ENCODE data around the gene RFPL2. TPM values are rescaled to one million over a fixed set of nuclear protein-coding genes. Genes with fewer than 3 reads are reported as not detected.
"Not testable (repeated sequence)": the region's sequence is repeated elsewhere in the genome, so short reads cannot be mapped to it uniquely, and the experiment has no call there.

The RFPL2 gene
- total and polyA plus RNA-seq, 11 donors = not detected

DNA sequence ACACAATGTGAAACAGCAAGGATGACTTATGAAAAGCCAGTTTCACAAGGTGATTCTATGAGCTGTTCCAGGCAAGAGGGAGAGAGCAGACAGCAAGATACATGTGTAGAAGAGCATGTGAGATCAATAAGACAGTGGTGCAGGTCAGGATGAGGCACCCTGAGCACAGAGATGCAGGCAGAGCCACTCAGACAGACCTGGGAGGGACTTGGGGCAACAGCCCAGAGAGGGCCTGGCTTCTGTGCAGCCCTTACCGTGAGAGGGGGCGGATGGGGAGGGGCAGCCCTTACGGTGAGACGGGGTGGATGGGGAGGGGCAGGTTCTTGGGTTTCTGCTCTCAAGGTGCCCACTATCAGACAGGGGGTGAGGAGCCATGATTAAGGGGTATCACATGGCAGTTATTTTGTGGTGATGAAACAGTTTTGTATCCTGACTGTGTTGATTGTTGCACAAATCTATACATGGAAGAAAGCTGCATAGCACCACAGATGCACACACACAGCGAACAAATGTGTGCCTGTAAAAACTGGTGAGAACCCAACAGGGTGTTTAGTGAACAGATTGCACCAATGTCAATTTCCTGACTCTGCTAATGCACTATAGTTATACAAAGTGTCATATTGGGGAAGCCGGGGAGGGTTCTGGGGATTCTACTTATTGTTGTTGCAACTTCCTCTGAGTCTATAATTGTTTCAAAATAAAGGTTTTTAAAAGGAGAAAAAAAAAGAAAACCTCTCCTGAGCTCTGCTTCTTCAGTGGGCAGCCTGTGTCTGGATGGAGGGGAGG lies 40.6 kb downstream of the RFPL2 start:
- TF ChIP-seq, protein P1, sequence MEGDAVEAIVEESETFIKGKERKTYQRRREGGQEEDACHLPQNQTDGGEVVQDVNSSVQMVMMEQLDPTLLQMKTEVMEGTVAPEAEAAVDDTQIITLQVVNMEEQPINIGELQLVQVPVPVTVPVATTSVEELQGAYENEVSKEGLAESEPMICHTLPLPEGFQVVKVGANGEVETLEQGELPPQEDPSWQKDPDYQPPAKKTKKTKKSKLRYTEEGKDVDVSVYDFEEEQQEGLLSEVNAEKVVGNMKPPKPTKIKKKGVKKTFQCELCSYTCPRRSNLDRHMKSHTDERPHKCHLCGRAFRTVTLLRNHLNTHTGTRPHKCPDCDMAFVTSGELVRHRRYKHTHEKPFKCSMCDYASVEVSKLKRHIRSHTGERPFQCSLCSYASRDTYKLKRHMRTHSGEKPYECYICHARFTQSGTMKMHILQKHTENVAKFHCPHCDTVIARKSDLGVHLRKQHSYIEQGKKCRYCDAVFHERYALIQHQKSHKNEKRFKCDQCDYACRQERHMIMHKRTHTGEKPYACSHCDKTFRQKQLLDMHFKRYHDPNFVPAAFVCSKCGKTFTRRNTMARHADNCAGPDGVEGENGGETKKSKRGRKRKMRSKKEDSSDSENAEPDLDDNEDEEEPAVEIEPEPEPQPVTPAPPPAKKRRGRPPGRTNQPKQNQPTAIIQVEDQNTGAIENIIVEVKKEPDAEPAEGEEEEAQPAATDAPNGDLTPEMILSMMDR (IDR thresholded peaks at IDR 0.05) = no peak
- no peak for TF ChIP-seq POLR2A (IDR thresholded peaks at IDR 0.05)
- intact Hi-C loops (cut with DNase I) = no loop called here
- peaks cover 0 to 6% (median 0%) of the 10 kb centered on the region in 12 donors for H3K4me1 ChIP-seq
- no peak overlapping the region for H3K27ac ChIP-seq
- no peak overlapping the region for H3K4me3 ChIP-seq
- WGBS, 4 donors = 35 to 49% (median 45%) methylated on average over 6 of the region's 6 CpGs
- peak in 1 of 4 donors; percentile 15 for ATAC-seq
- H3K27me3 ChIP-seq = peaks cover 0 to 3% (median 0%) of the 10 kb centered on the region in 9 donors
- no peaks in the 10 kb centered on the region for H3K9me3 ChIP-seq
- DNase-seq = no peak
- no peaks in the 10 kb centered on the region for H3K36me3 ChIP-seq

DNA sequence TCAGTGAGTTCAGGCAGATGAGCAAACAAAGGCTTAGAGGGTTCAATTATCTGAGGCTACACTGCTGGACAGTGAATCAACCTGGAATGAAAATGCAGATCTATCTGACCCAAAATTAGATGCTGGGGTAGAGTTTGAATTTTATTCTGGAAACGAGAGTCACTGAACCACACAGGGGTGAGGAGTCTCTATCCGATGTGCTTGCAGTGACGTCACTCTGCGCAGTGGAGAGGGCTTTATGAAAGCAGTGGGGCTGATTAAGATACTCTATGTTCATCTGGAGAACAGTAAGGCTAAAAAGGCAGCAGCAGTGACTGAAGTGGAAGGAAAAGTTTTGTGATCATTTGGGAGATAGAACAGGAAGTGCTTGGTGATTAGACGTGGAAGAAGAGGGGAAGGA lies 44.5 kb downstream of the RFPL2 start:
- H3K27ac ChIP-seq; ATAC-seq; H3K36me3 ChIP-seq; H3K9me3 ChIP-seq; intact Hi-C loops (cut with DNase I); H3K27me3 ChIP-seq; H3K4me3 ChIP-seq; H3K4me1 ChIP-seq; DNase-seq: not testable (repeated sequence)
- 64 to 72% (median 67%) methylated on average over 5 of the region's 5 CpGs for WGBS, 4 donors

DNA sequence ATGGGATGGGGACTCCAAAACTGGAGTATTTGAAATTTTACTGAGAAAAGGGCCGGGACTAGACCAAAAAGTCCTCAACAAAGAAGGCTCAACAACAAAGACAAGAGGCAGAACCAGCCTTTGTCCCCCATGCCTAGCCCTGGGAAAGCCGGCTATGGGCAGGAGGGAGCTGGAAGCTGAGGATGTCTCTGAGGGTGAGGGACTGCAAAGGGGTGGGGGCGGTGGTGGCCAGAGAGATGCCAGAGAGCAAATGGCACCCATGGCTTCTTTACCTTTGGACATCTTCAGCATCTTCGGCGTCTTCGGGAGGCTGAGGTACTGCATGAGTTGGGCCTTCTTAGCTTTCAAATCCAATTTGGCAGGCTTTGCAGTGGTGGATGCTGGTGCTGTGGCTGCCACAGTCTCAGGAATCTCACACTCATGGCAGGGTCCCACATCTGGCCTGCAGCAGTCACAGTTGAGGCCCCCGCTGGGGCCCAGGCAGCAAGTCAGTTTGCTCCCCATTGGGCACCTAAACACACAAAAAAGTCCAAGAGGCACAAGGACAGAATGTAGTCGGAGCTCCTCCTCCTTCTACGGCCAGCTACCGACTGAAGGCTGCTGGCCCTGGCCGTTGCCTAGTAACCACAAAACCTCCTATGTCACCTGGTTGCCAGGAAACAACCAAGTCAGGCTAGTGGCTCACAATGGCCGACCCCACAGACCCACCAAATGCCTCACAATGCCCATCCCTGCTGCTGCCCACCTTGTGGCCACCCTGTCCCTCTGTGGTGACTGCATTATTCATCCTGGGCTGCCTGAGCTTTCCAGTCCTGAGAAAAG lies 46.0 kb downstream of the RFPL2 start, which contains the start of gene C22orf42:
TSS of gene C22orf42 (minus strand) at position 592 of the 822 bp plus-strand sequence. CDS start at position 504, 88 bp downstream.
- Histone ChIP-seq H3K4me3 (no peak within 1 kb of the TSS), H3K4me1 (peaks cover 0 to under 1% (median 0%) of the 10 kb centered on the region in 12 donors), H3K27me3 (peaks cover 0 to 12% (median 0%) of the 10 kb centered on the region in 9 donors), H3K36me3 (no peaks in the 10 kb centered on the region), H3K9me3 (no peaks in the 10 kb centered on the region), H3K27ac (no peak within 1 kb of the TSS)
- DNase-seq (no peak), ATAC-seq (no peak)
- no peak for TF ChIP-seq POLR2A (IDR thresholded peaks at IDR 0.05)
- TF ChIP-seq, protein P1 (IDR thresholded peaks at IDR 0.05) = no peak
- intact Hi-C loops (cut with DNase I) = no loop called here
- 73 to 82% (median 78%) methylated on average over 8 to 12 of the region's 12 CpGs for WGBS, 4 donors

DNA sequence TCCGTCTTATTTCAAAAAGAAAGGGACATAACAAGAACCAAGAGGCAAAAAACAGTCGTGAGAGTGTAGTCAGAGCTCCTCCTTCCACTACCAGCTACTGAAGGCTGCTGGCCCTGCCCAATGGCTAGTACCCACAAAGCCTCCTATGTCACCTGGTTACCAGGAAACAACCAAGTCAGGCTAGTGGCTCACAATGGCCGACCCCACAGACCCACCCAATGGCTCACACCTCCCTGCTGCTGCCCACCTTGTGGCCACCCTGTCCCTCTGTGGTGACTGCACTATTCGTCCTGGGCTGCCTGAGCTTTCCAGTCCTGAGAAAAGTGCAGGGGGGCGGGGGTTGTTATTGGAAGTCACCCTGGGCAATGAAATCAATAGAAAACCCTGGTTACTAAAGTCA lies 47.2 kb downstream of the RFPL2 start:
- H3K36me3 ChIP-seq; H3K9me3 ChIP-seq; DNase-seq; H3K4me1 ChIP-seq; intact Hi-C loops (cut with DNase I); H3K27ac ChIP-seq; ATAC-seq; H3K4me3 ChIP-seq: not testable (repeated sequence)
- WGBS, 4 donors = 70 to 83% (median 78%) methylated on average over 5 of the region's 5 CpGs
- peaks cover 0 to 12% (median 0%) of the 10 kb centered on the region in 9 donors for H3K27me3 ChIP-seq

DNA sequence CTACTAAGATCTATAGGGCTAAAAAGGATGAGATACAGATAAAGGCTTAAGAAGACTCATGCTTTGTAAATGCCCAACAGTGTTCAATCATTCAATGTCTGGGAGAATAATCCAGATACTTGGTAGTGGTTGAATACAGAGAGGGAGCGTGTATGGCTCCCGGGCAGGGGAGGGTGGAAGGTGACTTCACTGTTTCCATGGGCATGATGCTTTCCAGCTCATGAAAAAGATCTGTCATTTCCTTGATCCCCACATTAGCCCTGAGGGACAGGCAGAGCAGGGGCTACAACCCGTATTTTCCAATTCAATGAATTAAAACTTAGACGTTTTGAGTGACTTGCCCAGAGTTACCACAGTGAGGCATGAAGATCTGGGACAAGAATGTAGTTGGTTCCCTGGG lies 50.1 kb downstream of the RFPL2 start:
- DNase-seq; H3K36me3 ChIP-seq; H3K4me3 ChIP-seq; H3K4me1 ChIP-seq; intact Hi-C loops (cut with DNase I); H3K9me3 ChIP-seq; ATAC-seq; H3K27ac ChIP-seq: not testable (repeated sequence)
- 73 to 83% (median 78%) methylated on average over 4 of the region's 4 CpGs for WGBS, 4 donors
- peaks cover 0 to 12% (median 0%) of the 10 kb centered on the region in 9 donors for H3K27me3 ChIP-seq

DNA sequence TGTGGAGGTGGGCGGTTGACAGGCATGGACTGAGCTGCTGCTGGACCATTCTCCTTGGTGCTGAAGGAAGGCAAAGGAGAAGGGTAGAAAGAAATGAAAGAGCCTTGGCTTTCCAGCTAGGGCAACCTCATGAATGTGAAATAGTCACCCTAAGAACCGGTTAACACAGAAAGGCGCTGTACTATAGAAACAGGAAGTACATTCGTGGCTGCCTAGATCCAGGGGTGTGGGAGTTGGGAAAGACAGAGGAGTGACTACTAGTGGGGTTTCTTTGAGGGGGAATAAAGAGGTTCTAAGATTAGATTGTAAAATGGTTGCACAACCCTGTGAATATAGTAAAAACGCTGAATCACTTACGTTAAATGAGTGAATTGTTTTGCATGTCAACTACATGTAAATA lies 53.2 kb downstream of the RFPL2 start:
- H3K27ac ChIP-seq; H3K4me1 ChIP-seq; DNase-seq; H3K4me3 ChIP-seq; H3K9me3 ChIP-seq; H3K36me3 ChIP-seq; ATAC-seq; intact Hi-C loops (cut with DNase I); H3K27me3 ChIP-seq: not testable (repeated sequence)
- WGBS, 4 donors = 65 to 80% (median 73%) methylated on average over 6 of the region's 6 CpGs

DNA sequence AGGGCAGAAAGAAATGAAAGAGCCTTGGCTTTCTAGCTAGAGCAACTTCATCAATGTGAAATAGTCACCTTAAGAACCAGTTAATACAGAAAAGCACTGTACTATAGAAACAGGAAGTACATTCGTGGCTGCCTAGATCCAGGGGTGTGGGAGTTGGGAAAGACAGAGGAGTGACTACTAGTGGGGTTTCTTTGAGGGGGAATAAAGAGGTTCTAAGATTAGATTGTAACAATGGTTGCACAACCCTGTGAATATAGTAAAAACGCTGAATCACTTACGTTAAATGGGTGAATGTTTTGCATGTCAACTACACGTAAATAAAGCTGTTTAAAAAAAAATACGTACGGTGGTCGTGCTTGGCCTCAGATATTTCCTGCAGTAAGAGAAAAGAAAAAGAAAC lies 54.2 kb downstream of the RFPL2 start:
- H3K4me3 ChIP-seq; intact Hi-C loops (cut with DNase I); ATAC-seq; H3K27ac ChIP-seq; H3K9me3 ChIP-seq; H3K4me1 ChIP-seq; H3K36me3 ChIP-seq; DNase-seq; H3K27me3 ChIP-seq: not testable (repeated sequence)
- 61 to 78% (median 65%) methylated on average over 7 of the region's 7 CpGs for WGBS, 4 donors

DNA sequence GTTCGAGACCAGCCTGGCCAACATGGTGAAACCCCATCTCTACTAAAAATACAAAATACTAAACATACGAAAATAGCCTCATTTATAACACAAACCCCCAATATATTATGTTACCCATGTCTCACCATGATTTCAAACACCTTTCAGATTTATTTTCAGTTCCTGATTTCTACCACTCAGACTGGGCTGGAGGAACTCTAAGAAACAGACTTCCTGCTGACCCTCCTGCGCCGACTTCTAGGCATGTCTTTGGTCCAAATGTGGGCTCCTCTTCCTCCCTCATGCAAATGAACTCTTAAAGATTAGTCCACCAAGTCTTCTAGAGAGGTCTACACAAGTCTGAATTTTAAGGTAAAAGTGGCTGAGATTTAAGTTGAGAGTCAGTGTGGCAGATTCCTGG lies 56.5 kb downstream of the RFPL2 start:
- ATAC-seq = not testable (repeated sequence)

More for the DNA sequence above, 56.5 kb downstream of the RFPL2 start:
- peaks cover 0 to 12% (median 0%) of the 10 kb centered on the region in 12 donors for H3K4me1 ChIP-seq
- intact Hi-C loops (cut with DNase I); H3K4me3 ChIP-seq; H3K27ac ChIP-seq; H3K27me3 ChIP-seq; H3K9me3 ChIP-seq; H3K36me3 ChIP-seq; DNase-seq: not testable (repeated sequence)
- 87 to 93% (median 91%) methylated on average over 4 of the region's 4 CpGs for WGBS, 4 donors

Measured in heart left ventricle (tissue), 16 donors.